SK-N-SH (cell line): ENCODE results near the gene MED27. TPM values are rescaled to one million over a fixed set of nuclear protein-coding genes. Genes with fewer than 3 reads are reported as not detected.

Source experiments
- CTCF ChIA-PET: fragments of 300-600, 350-600 bp; formaldehyde crosslinking; extraction: SDS; loops from one replicate; lab custom pipeline; 2021; lab: Yijun Ruan, JAX
- POLR2A ChIA-PET: fragments of 350-600 bp; sonication (Branson Sonifier 250); formaldehyde crosslinking; extraction: SDS; loops from one replicate; lab custom pipeline; 2020; ENCODE audit warnings: antibody characterized with exemption, inconsistent platforms; lab: Yijun Ruan, JAX
- DNase-seq: peaks from one replicate; pipeline ENCODE4 v3.0.0; 2012
- H2AFZ ChIP-seq: fragments of 200-600 bp; sonication (generic); 2 replicates; pipeline ENCODE4 v1.8.1; 2016; ENCODE audit warnings: antibody characterized with exemption, mild to moderate bottlenecking, low read depth
- H3F3A ChIP-seq: fragments of 200-600 bp; sonication (generic); replicated peaks from 2 replicates; pipeline ENCODE3; 2016; ENCODE audit warnings: antibody characterized with exemption, mild to moderate bottlenecking; ENCODE audit not compliant: insufficient read depth
- H3K27ac ChIP-seq, 2 experiments: fragments of 200-500 bp in 1 of 2; fragments of 200-600 bp in 1 of 2; sonication (Bioruptor generic) in 1 of 2; sonication (generic), shearing (Covaris generic) in 1 of 2; 2 replicates each; pipeline versions ENCODE4 v1.5.1 to v1.6.1; 2014 to 2016; ENCODE audit warnings: low read depth in 2 of 2, inconsistent platforms in 1 of 2, low read length in 1 of 2, mild to moderate bottlenecking in 1 of 2, mixed read lengths in 1 of 2
- H3K27me3 ChIP-seq: fragments of 200-600 bp; sonication (generic), shearing (Covaris generic); 2 replicates; pipeline ENCODE4 v1.6.1; 2016; ENCODE audit warnings: mixed run types; ENCODE audit not compliant: insufficient read depth
- H3K36me3 ChIP-seq, 2 experiments: fragments of 200-500 bp in 1 of 2; fragments of 200-600 bp in 1 of 2; sonication (Bioruptor generic) in 1 of 2; sonication (generic) in 1 of 2; replicated peaks in 1 of 2; 2 replicates each; pipeline versions ENCODE3 to v1.5.1; 2014 to 2016; ENCODE audit warnings: low read length in 1 of 2, mild to moderate bottlenecking in 1 of 2; ENCODE audit not compliant: insufficient read depth in 2 of 2, control insufficient read depth in 1 of 2
- H3K4me1 ChIP-seq, 2 experiments: fragments of 200-500 bp in 1 of 2; fragments of 200-600 bp in 1 of 2; sonication (Bioruptor generic) in 1 of 2; sonication (generic), shearing (Covaris generic) in 1 of 2; 2 replicates each; pipeline versions ENCODE4 v1.5.1 to v1.6.1; 2014 to 2016; ENCODE audit warnings: low read depth in 1 of 2, low read length in 1 of 2, mixed run types in 1 of 2; ENCODE audit not compliant: insufficient read depth in 2 of 2, control insufficient read depth in 1 of 2
- H3K4me2 ChIP-seq: fragments of 200-600 bp; sonication (generic), shearing (Covaris generic); 2 replicates; pipeline ENCODE4 v1.6.1; 2017; ENCODE audit warnings: mixed run types
- H3K4me3 ChIP-seq, 2 experiments: fragments of 200-500 bp in 1 of 2; fragments of 200-600 bp in 1 of 2; sonication (Bioruptor generic) in 1 of 2; sonication (generic), shearing (Covaris generic) in 1 of 2; 2 replicates each; pipeline versions ENCODE4 v1.5.1 to v1.8.1; 2014 to 2016; ENCODE audit warnings: low read depth in 2 of 2, inconsistent platforms in 1 of 2, low read length in 1 of 2, mild to moderate bottlenecking in 1 of 2, mixed read lengths in 1 of 2, moderate library complexity in 1 of 2
- H3K79me2 ChIP-seq: fragments of 200-600 bp; sonication (generic); 2 replicates; pipeline ENCODE4 v1.8.1; 2017; ENCODE audit warnings: mild to moderate bottlenecking; ENCODE audit not compliant: insufficient read depth
- H3K9ac ChIP-seq: fragments of 200-600 bp; sonication (generic); 2 replicates; pipeline ENCODE4 v1.6.1; 2017; ENCODE audit warnings: mixed run types
- H3K9me2 ChIP-seq: fragments of 200-600 bp; sonication (generic); 2 replicates; pipeline ENCODE4 v1.6.1; 2017; ENCODE audit warnings: mixed run types
- H3K9me3 ChIP-seq: fragments of 200-600 bp; sonication (generic); 2 replicates; pipeline ENCODE4 v1.6.1; 2017; ENCODE audit warnings: mixed run types, mild to moderate bottlenecking, moderate library complexity
- H4K20me1 ChIP-seq: fragments of 200-600 bp; sonication (generic); 2 replicates; pipeline ENCODE4 v1.6.1; 2017; ENCODE audit warnings: mild to moderate bottlenecking, mixed run types; ENCODE audit not compliant: insufficient read depth
- CTCF ChIP-seq: fragments of 200-600 bp; sonication (generic); IDR thresholded peaks from 2 replicates; pipeline ENCODE4 v1.6.1; 2017; ENCODE audit warnings: antibody characterized with exemption, mild to moderate bottlenecking, moderate library complexity
- EP300 ChIP-seq, 2 experiments: IDR thresholded peaks; 2 replicates each; pipeline versions ENCODE4 v1.4.0 to v1.6.1; 2012; ENCODE audit warnings: borderline replicate concordance in 1 of 2, low read depth in 1 of 2, low read length in 1 of 2
- EZH2phosphoT487 ChIP-seq: fragments of 200-600 bp; sonication (generic); IDR thresholded peaks from 2 replicates; pipeline ENCODE4 v1.6.1; 2017; ENCODE audit warnings: low read depth, mixed run types, mild to moderate bottlenecking, antibody characterized with exemption, moderate library complexity, borderline replicate concordance
- FOSL2 ChIP-seq: IDR thresholded peaks from 2 replicates; pipeline ENCODE4 v1.4.0; 2012; ENCODE audit warnings: low read depth, mild to moderate bottlenecking, moderate library complexity, borderline replicate concordance
- FOXM1 ChIP-seq: IDR thresholded peaks from 2 replicates; pipeline ENCODE4 v1.4.0; 2012; ENCODE audit warnings: low read depth, mild to moderate bottlenecking
- GATA2 ChIP-seq: sonication (generic); formaldehyde crosslinking; IDR thresholded peaks from 2 replicates; pipeline ENCODE4 v1.5.0; 2020; ENCODE audit warnings: mild to moderate bottlenecking, missing genetic modification reagents
- IRF3 ChIP-seq: fragments of 150-350 bp; IDR thresholded peaks from 2 replicates; pipeline ENCODE4 v1.6.1; 2016; ENCODE audit warnings: mild to moderate bottlenecking, low read depth, low read length
- JUND ChIP-seq: IDR thresholded peaks from 2 replicates; pipeline ENCODE4 v1.4.0; 2012
- MAX ChIP-seq: IDR thresholded peaks from 2 replicates; pipeline ENCODE4 v1.4.0; 2012; ENCODE audit warnings: low read depth
- MEF2A ChIP-seq: IDR thresholded peaks from 2 replicates; pipeline ENCODE4 v1.4.0; 2012; ENCODE audit warnings: low read depth, borderline replicate concordance
- MXI1 ChIP-seq: IDR thresholded peaks from 2 replicates; pipeline ENCODE4 v1.6.1; 2012; ENCODE audit warnings: mild to moderate bottlenecking, low read depth, low read length, improper control_type of control experiment
- NFIC ChIP-seq: IDR thresholded peaks from 2 replicates; pipeline ENCODE4 v1.4.0; 2012; ENCODE audit warnings: borderline replicate concordance
- NRF1 ChIP-seq: IDR thresholded peaks from 2 replicates; pipeline ENCODE4 v1.6.1; 2012; ENCODE audit warnings: low read depth, mild to moderate bottlenecking, low read length
- PBX3 ChIP-seq: IDR thresholded peaks from 2 replicates; pipeline ENCODE4; 2012
- POLR2AphosphoS5 ChIP-seq: IDR thresholded peaks from 2 replicates; pipeline ENCODE4 v1.6.1; 2012; ENCODE audit warnings: low read depth, low read length
- RCOR1 ChIP-seq: fragments of 150-350 bp; IDR thresholded peaks from 2 replicates; pipeline ENCODE4 v1.6.1; 2017; ENCODE audit warnings: antibody characterized with exemption, low read length
- RFX5 ChIP-seq: IDR thresholded peaks from 2 replicates; pipeline ENCODE4 v1.6.1; 2012; ENCODE audit warnings: mild to moderate bottlenecking, improper control_type of control experiment, low read length
- RXRA ChIP-seq: IDR thresholded peaks from 2 replicates; pipeline ENCODE4 v1.4.0; 2012; ENCODE audit warnings: low read depth, mild to moderate bottlenecking, borderline replicate concordance
- TCF12 ChIP-seq: IDR thresholded peaks from 2 replicates; pipeline ENCODE4 v1.4.0; 2012
- TEAD4 ChIP-seq: IDR thresholded peaks from 2 replicates; pipeline ENCODE4 v1.4.0; 2012; ENCODE audit warnings: mild to moderate bottlenecking, borderline replicate concordance; ENCODE audit not compliant: insufficient read depth
- USF1 ChIP-seq: IDR thresholded peaks from 2 replicates; pipeline ENCODE4 v1.4.0; 2012; ENCODE audit warnings: low read depth, borderline replicate concordance
- USF2 ChIP-seq: fragments of 150-350 bp; IDR thresholded peaks from 2 replicates; pipeline ENCODE4 v1.6.1; 2017; ENCODE audit warnings: antibody characterized with exemption, low read length, low read depth, borderline replicate concordance
- ZBTB33 ChIP-seq: IDR thresholded peaks from 2 replicates; pipeline ENCODE4 v1.4.0; 2012; ENCODE audit warnings: low read depth, borderline replicate concordance
- WGBS: methylation state at CpG from one replicate; pipeline ENCODE4 v1.1.6; 2017; ENCODE audit warnings: low lambda C conversion rate; 5-methylcytosine and 5-hydroxymethylcytosine counted together
- polyA plus RNA-seq, 3 experiments: library from polyadenylated mRNA; depleted of rRNA; stranded (reverse); fragments of >200 nt; gene quantifications; 2 replicates each; pipeline ENCODE4 v1.2.3, GENCODE V29; 2012

The MED27 gene
- polyA plus RNA-seq, 1 of the 3 experiments (the other 2 are of a cell fraction) = 35.0 TPM

- no peak overlapping the region for H2AFZ ChIP-seq
- DNase-seq = peak; percentile 24
- H3K36me3 ChIP-seq = peaks cover 2 to 6% of the 10 kb centered on the region in 2 experiments
- no peaks in the 10 kb centered on the region for H4K20me1 ChIP-seq
- no peaks in the 10 kb centered on the region for H3K27me3 ChIP-seq
- H3K9me3 ChIP-seq = 0 out of 2 replicates have a peak, but pooled peaks cover 6% of the 10 kb centered on the region
- no peak overlapping the region for H3K9ac ChIP-seq
- no peak overlapping the region for H3K4me2 ChIP-seq
- H3F3A ChIP-seq = peaks cover 4% of the 10 kb centered on the region
- ChIA-PET POLR2A (interaction anchor here (0.7 kb wide), 1 partner anchor 129 kb away, joined by 3 read pairs; no protein-coding TSS in a partner anchor), CTCF (interaction anchor here (1.0 to 7.2 kb wide), 11 partner anchors 17 to 271 kb away, joined by 3 to 29 read pairs (median 3); no protein-coding TSS in a partner anchor)
- no peaks in the 10 kb centered on the region; the same call in none of the 2 replicates for H3K79me2 ChIP-seq
- H3K4me3 ChIP-seq = no peak overlapping the region; a peak in 1 of 4 replicates
- peak overlapping the region in 1 of 2 experiments; percentile 92; a peak in 2 of 4 replicates for H3K27ac ChIP-seq
- H3K4me1 ChIP-seq = peaks cover 2 to 57% of the 10 kb centered on the region in 2 experiments; a peak in 3 of 4 replicates
- H3K9me2 ChIP-seq = no peaks in the 10 kb centered on the region
- WGBS = 67% methylated on average over 7 of the region's 7 CpGs
- no peak for TF ChIP-seq EZH2phosphoT487
- TF ChIP-seq IRF3 = no peak
- TF ChIP-seq POLR2AphosphoS5 = no peak
- no peak for TF ChIP-seq USF2
- no peak for TF ChIP-seq CTCF
- TF ChIP-seq MAX = no peak
- TF ChIP-seq TEAD4 = no peak
- peak; percentile 63 for TF ChIP-seq GATA2 (CRISPR knock-in tag)
- TF ChIP-seq NRF1 = no peak
- no peak; the same call in 1 of the 2 replicates for TF ChIP-seq MXI1
- no peak for TF ChIP-seq MEF2A
- TF ChIP-seq JUND = no peak
- no peak for TF ChIP-seq RXRA
- TF ChIP-seq FOXM1 = no peak
- no peak for TF ChIP-seq RFX5
- TF ChIP-seq ZBTB33 = no peak
- peak; percentile 76; the same call in 1 of the 2 replicates for TF ChIP-seq RCOR1
- peak in 1 of 2 experiments; percentile 85; a peak in 1 of 4 replicates for TF ChIP-seq EP300 (IDR thresholded peaks at IDR 0.05; ENCODE audit: borderline replicate concordance in 1 of 2, low read depth in 1 of 2, low read length in 1 of 2)
- TF ChIP-seq TCF12 = 0 out of 2 replicates have a peak, but pooled peaks have one; percentile 12
- TF ChIP-seq NFIC = peak; percentile 28; the same call in 1 of the 2 replicates
- TF ChIP-seq USF1 = no peak
- TF ChIP-seq FOSL2 = no peak
- TF ChIP-seq PBX3 = no peak
Observed at GRCh38 chr9:131997779-131998178, 81.9 kb downstream of the MED27 start.
